KBM-7 (cell line): ENCODE results near the gene MLPH.

Experiments used
- DNase-seq: peaks from one replicate; pipeline ENCODE4 v3.0.0-alpha.2; 2015
- in situ Hi-C: fragments of 300-500 bp; cut with MboI; formaldehyde crosslinking; loops from 2 replicates; pipeline ENCODE4 v1.14.3; 2020; ENCODE audit warnings: low sequenced_read_pairs, low pct_unique_long_range_greater_than_20kb, mixed read lengths

The MLPH gene

DNA sequence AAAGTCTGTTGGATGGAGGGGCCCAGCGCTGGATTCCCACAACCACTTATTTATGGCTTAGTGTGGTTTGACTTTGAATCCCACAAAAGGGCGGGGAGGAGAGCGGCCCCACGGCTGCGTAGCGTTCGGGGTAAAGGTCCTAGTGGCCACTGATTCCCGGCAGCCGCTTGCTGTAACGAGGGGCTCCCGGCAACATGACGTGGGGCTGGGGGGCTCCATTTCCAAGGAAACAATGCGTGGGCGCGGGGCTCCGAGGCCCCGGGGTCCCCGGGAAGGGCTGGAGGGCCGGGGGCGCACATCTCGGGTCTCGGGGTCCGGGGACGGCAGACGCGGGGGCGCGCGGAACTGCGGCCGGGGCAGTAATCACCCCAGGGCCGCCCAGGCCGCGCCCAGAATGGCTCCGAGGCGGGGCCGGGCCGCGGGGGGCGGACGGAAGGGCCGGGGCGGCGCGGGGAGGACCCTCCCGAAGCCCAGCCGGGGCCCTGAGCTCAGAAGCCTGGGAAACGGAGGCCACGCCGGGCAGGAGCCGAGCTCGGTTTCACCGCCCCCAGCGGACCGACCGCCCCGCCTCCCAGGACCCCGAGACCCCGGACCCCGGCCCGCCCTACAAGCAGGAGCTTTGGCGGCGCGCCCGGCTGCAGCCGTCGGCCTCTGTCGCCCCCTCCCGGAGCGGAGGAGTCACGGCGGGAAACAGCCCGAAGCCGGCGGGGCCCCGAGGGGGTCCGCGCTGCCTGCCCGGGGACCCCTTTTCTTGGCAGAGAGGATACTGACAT, 11.9 kb upstream of the MLPH start:
- in situ Hi-C loops = no loop called here
- peak; percentile 60 for DNase-seq

DNA sequence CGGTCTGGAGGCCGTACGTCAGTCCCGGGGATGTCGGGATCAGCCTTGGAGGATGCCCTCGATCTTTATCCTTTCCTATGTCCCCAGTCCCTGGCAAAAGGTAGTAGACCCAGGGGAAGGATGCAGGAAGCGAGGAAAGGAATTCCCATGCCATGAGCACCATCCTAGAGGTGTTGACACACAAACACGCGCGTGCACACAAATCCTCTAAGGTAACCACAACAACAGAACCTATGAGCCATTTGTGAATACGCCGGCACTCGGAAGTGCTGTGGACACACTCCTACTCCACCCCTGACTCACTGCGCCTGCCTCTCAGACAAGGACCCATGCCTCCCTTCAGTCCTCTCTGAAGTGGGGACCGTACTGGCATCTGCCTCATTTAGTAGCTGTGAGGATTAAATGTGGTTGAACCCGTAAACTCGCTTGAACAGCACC, 11.3 kb upstream of the MLPH start:
- in situ Hi-C loops = no loop called here
- no peak for DNase-seq

GRCh38 chr2:237478095-237478494, 9.0 kb upstream of the MLPH start:
- no peak for DNase-seq
- in situ Hi-C loops = no loop called here

- in situ Hi-C loops = no loop called here
- DNase-seq = no peak
These were observed 8.1 kb upstream of the MLPH start for GRCh38 chr2:237478979-237479378.

DNA sequence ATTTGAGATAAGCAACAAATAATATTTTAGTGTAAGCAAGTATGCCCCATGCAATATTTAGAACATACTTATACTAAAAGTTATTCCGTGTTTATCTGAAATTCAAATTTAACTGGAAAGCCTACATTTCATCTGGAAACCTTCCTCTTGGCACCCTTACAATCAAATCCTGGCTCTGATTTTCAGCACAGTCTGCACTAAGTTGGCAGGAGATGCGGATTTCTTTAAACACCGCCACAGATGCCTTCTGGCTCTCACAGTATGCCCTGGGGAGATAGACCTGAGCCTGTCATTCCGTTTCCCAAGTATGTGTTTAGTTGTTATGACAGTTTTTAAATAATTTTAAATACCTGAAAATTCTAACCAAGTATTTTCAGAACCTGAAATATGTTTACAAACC, 7.3 kb upstream of the MLPH start:
- DNase-seq = no peak
- in situ Hi-C loops = no loop called here

GRCh38 chr2:237480556-237480955, 6.5 kb upstream of the MLPH start:
- no peak for DNase-seq
- in situ Hi-C loops = no loop called here

- in situ Hi-C loops = no loop called here
- no peak for DNase-seq
These were observed 6.0 kb upstream of the MLPH start for GRCh38 chr2:237480988-237481525.

DNA sequence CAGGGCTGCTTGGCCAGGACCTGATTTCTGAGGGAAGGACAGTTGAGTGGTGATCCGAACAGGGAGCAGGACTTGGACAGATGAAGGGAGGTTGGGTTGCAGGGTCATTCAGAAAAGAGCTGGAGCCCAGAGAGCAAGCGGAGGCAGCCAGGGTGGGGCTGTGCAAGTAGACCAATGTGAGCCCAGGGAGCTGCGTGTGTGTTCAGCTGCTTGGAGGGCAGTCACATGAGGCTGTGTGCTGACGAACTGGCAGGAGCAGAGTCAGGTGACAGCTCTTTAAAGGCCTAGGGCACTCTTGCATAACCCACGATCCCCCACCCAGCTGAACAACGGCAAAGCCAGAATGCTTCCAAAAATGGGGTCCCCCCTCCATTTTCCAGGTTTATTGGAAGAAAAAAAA, 4.6 kb upstream of the MLPH start:
- DNase-seq = no peak
- in situ Hi-C loops = no loop called here

GRCh38 chr2:237483018-237483731, 3.9 kb upstream of the MLPH start:
- DNase-seq = no peak
- in situ Hi-C loops = no loop called here

DNA sequence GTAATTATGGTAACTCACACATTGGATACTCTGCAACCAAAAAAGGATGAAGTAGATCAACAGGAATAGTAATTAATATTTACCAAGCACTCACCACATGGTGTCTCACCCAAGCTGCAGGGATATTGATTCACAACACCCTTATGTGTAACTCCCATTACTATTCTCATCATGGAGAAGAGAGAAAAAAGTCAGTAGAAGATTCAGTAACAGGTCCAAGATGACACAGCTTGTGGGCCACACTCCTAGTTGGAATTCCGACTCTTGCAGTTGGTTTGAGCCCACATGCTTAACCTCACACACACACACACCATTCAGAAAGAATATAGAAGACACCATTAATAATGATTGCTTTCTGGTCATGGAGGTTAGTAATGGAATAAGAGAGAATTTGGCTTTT, 1.7 kb upstream of the MLPH start:
- in situ Hi-C loops = no loop called here
- no peak for DNase-seq

DNA sequence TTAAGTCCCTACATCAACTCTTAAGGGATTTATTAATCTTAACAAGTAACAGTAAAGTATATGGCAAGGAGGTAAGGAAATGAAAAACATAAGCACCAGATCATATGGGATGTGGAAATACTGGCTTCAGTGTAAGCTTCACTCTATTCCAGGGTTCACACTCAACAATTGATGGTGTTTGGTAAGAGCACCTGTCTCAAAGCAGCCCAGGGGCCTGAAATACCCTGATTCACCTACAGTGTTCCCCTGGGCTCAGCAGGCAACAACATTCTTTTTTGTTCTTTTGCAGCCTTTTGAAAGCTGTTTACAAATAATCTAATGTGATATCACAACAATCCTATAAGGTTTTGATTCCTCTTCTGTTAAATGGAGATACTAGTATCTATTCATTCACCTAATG, 1.2 kb upstream of the MLPH start:
- DNase-seq = no peak
- in situ Hi-C loops = no loop called here

DNA sequence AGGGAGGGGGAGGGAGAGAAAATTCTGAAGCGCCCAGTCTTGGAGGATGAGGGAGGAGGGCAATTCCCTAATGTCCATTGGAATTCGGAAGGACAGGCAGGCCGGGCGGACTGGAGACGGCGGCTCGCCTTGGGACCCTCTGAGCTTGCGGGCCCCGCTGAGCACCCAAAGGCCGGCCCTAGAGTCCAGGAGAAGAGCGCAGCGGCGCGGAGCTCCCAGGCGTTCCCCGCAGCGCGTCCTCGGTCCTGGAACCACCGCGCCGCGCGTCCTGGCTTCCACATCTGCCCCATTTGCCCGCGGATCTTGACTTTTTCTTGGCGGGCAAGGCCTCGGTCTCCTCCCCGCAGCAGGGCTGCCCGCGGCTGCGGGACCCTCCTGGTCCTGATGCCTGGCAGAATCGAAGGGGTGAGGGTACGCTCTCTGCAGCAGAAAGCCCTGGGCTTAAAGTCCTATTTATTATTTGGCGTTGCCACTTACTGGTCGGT, 675 bp upstream of the MLPH start:
- in situ Hi-C loops = no loop called here
- DNase-seq = no peak

DNA sequence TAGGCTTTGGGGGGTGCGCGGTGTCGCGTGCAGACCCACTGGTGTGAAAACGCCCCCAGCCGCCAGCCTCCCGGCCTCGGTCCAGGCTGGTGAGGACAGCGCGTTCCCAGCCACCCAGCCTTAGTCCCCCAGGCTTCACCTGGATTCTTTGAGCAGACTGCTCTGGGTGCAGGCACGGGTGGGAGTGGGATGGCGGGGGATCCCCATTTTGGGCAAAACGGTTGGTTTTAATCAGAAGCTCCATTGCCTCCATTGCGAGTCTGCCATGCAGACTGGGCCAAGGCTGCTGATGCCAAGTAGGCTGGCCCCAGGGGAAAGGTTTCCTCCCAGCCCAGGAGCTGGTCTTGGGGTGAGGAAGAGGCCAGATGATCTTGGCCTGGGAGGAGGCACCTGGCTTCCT, 445 bp downstream of the MLPH start:
- DNase-seq = no peak
- in situ Hi-C loops = no loop called here

GRCh38 chr2:237488295-237488694, 1.2 kb downstream of the MLPH start:
- DNase-seq = no peak
- in situ Hi-C loops = no loop called here

- DNase-seq = no peak
- in situ Hi-C loops = no loop called here
These were observed 2.1 kb downstream of the MLPH start for GRCh38 chr2:237488901-237489860.

GRCh38 chr2:237490009-237490711, 3.1 kb downstream of the MLPH start:
- in situ Hi-C loops = no loop called here
- no peak for DNase-seq

DNA sequence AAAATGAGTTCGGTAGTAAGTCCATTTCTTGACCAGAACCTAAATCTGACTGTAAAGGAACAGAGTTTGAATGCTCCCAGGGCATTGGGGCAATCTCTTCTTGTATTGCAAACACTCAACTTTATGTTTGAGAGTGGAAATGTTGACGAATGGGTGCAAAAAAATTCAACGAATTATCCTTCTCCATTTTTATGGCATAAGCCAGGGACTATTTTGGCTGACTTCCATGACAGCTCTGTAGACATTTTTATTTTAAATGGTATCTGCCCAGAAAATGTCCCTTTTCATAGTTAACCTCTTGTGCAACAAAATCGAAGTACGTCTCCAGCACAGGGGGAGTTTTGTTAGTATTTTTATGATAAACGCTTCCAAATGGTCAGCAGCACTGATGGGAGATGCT, 3.7 kb downstream of the MLPH start:
- DNase-seq = no peak
- in situ Hi-C loops = no loop called here

GRCh38 chr2:237491515-237492118, 4.6 kb downstream of the MLPH start:
- in situ Hi-C loops = no loop called here

More at GRCh38 chr2:237491515-237492118, 4.6 kb downstream of the MLPH start:
- no peak for DNase-seq
